GM12878 (cell line): ENCODE results near the gene TMEM176A. TPM values are rescaled to one million over a fixed set of nuclear protein-coding genes. Genes with fewer than 3 reads are reported as not detected.

Source experiments
- ATAC-seq: fragments of 200-7000 bp; cut with Tn5 transposase; 3 replicates; pipeline ENCODE4 v1.9.1; 2020; ENCODE audit warnings: mild to moderate bottlenecking, moderate library complexity
- BruUV-seq: library from RNA; stranded (reverse); fragments of 400-500 nt; replicated peaks from 2 replicates; lab custom pipeline; 2021; lab: Mats Ljungman, UMichigan
- CTCF ChIA-PET: fragments of 300-600 bp; sonication (Branson Sonifier 250); formaldehyde crosslinking; extraction: SDS; loops from one replicate; lab custom pipeline; 2021; ENCODE audit warnings: inconsistent platforms; lab: Yijun Ruan, JAX
- POLR2A ChIA-PET: fragments of 350-600 bp; formaldehyde crosslinking; extraction: SDS; loops from one replicate; lab custom pipeline; 2021; ENCODE audit warnings: inconsistent platforms; lab: Charles Lee
- RAD21 ChIA-PET: fragments of 300-600 bp; sonication (Branson Sonifier 250); formaldehyde crosslinking; loops from one replicate; lab custom pipeline; 2023; ENCODE audit warnings: antibody characterized with exemption; ENCODE audit not compliant: unreplicated experiment; lab: Charles Lee
- SMC1A ChIA-PET: fragments of 300-600 bp; sonication (Branson Sonifier 250); formaldehyde crosslinking; loops from one replicate; lab custom pipeline; 2023; ENCODE audit not compliant: unreplicated experiment, uncharacterized antibody; lab: Charles Lee
- DNase-seq: peaks from one replicate; pipeline ENCODE4 v3.0.0-alpha.2; 2011; ENCODE audit warnings: low read depth, low spot score
- FAIRE-seq: peaks from 3 replicates; lab custom pipeline; 2011; peaks lifted over from hg19 to GRCh38; lab: Jason Lieb, UNC
- H2AFZ ChIP-seq: 2 replicates; pipeline ENCODE4 v1.6.0; 2011; ENCODE audit warnings: low read depth, low read length, control low read depth; ENCODE audit not compliant: control insufficient read depth
- H3K27ac ChIP-seq: 2 replicates; pipeline ENCODE4 v1.5.1; 2011; ENCODE audit warnings: control low read depth; ENCODE audit not compliant: control insufficient read depth, insufficient read depth
- H3K27me3 ChIP-seq, 2 experiments: replicated peaks in 1 of 2; 2 replicates each; pipeline versions ENCODE4 v1.6.0 to v1.6.1; 2011; ENCODE audit warnings: low read length in 1 of 2; ENCODE audit not compliant: control insufficient read depth in 2 of 2, insufficient read depth in 2 of 2
- H3K36me3 ChIP-seq, 2 experiments: 2 replicates each; pipeline ENCODE4 v1.5.1; 2011; ENCODE audit warnings: low read length in 1 of 2; ENCODE audit not compliant: control insufficient read depth in 2 of 2, insufficient read depth in 2 of 2
- H3K4me1 ChIP-seq: 2 replicates; pipeline ENCODE4 v1.6.1; 2011; ENCODE audit warnings: mild to moderate bottlenecking, low read length, moderate library complexity, mixed read lengths; ENCODE audit not compliant: control insufficient read depth, insufficient read depth
- H3K4me2 ChIP-seq: 2 replicates; pipeline ENCODE4 v1.6.0; 2011; ENCODE audit warnings: control low read depth; ENCODE audit not compliant: control insufficient read depth, insufficient read depth
- H3K4me3 ChIP-seq: fragments of 200-600 bp; sonication (generic); 2 replicates; pipeline ENCODE4 v1.5.1; 2016
- H3K79me2 ChIP-seq: 2 replicates; pipeline ENCODE4 v1.6.0; 2011; ENCODE audit warnings: low read length; ENCODE audit not compliant: control insufficient read depth, insufficient read depth
- H3K9ac ChIP-seq: 2 replicates; pipeline ENCODE4 v1.8.0; 2011; ENCODE audit warnings: low read length, control low read depth, mixed read lengths; ENCODE audit not compliant: control insufficient read depth, insufficient read depth
- H3K9me3 ChIP-seq: replicated peaks from 3 replicates; pipeline ENCODE4 v1.5.1; 2011; ENCODE audit warnings: mild to moderate bottlenecking, low read length; ENCODE audit not compliant: control insufficient read depth, insufficient read depth
- H4K20me1 ChIP-seq: 2 replicates; pipeline ENCODE4 v1.6.0; 2011; ENCODE audit not compliant: control insufficient read depth, insufficient read depth
- FOXM1 ChIP-seq: IDR thresholded peaks from 2 replicates; pipeline ENCODE4 v1.6.1; 2012; ENCODE audit warnings: low read depth, mild to moderate bottlenecking, inconsistent platforms, low read length, moderate library complexity
- JUNB ChIP-seq: IDR thresholded peaks from 2 replicates; pipeline ENCODE4 v1.6.1; 2016; ENCODE audit warnings: antibody characterized with exemption, mild to moderate bottlenecking
- KDM1A ChIP-seq: fragments of 200-600 bp; sonication (generic); IDR thresholded peaks from 2 replicates; pipeline ENCODE4 v1.6.1; 2016; ENCODE audit warnings: borderline replicate concordance
- PAX5 ChIP-seq: IDR thresholded peaks from 2 replicates; pipeline ENCODE4 v1.6.1; 2011; ENCODE audit warnings: low read depth, low read length, borderline replicate concordance
- PBX3 ChIP-seq: IDR thresholded peaks from 2 replicates; pipeline ENCODE4 v1.6.1; 2011; ENCODE audit warnings: mild to moderate bottlenecking, low read depth, low read length, moderate library complexity; ENCODE audit not compliant: insufficient replicate concordance
- PKNOX1 ChIP-seq: fragments of 450-650 bp; IDR thresholded peaks from 2 replicates; pipeline ENCODE4 v1.6.1; 2016; ENCODE audit warnings: mild to moderate bottlenecking
- SMAD5 ChIP-seq: IDR thresholded peaks from 2 replicates; pipeline ENCODE4 v1.6.1; 2016; ENCODE audit warnings: antibody characterized with exemption, low read depth
- STAT3 ChIP-seq: IDR thresholded peaks from 2 replicates; pipeline ENCODE4 v1.6.1; 2011; ENCODE audit warnings: low read depth, low read length, improper control_type of control experiment
- TARDBP ChIP-seq: IDR thresholded peaks from 2 replicates; pipeline ENCODE4 v1.6.1; 2016; ENCODE audit warnings: borderline replicate concordance
- ZBTB4 ChIP-seq: fragments of 450-650 bp; formaldehyde crosslinking; IDR thresholded peaks from 2 replicates; pipeline ENCODE4 v1.4.0; 2022; ENCODE audit warnings: mild to moderate bottlenecking, moderate library complexity
- WGBS: methylation state at CpG from one replicate; pipeline ENCODE4 v1.1.6; 2016; ENCODE audit warnings: low lambda C conversion rate; ENCODE audit not compliant: insufficient replicate concordance, insufficient coverage; ENCODE audit errors: missing lambda C conversion rate; 5-methylcytosine and 5-hydroxymethylcytosine counted together
- in situ Hi-C: fragments of 300-500 bp; cut with MboI; formaldehyde crosslinking; loops from 9 replicates; pipeline ENCODE4 v1.14.3; 2018; ENCODE audit warnings: mixed read lengths
- intact Hi-C: fragments of 100-400 bp; cut with micrococcal nuclease; formaldehyde crosslinking; loops from one replicate; pipeline ENCODE4 v1.14.2; 2022; ENCODE audit not compliant: unreplicated experiment
- polyA plus RNA-seq, 11 experiments: library from polyadenylated mRNA; depleted of rRNA in 4 of 11; unstranded in 6 of 11; stranded (reverse) in 5 of 11; fragments of >200 nt; fragmentation: Nextera tagmentation in 4 of 11; fragmentation: Illumina TruSeq in 1 of 11; extraction: Ambion mirVana in 4 of 11; extraction: Trizol in 1 of 11; gene quantifications; 1 replicate in 1 of 11; 2 replicates in 10 of 11; pipeline versions ENCODE4 v1.2.1 to v1.2.3, GENCODE V29; 2011 to 2016; ENCODE audit warnings: inconsistent platforms in 2 of 11, missing spikeins in 2 of 11, low read depth in 1 of 11
- total RNA-seq, 4 experiments: library from RNA; depleted of rRNA in 3 of 4; stranded (reverse); fragments of >200 nt in 3 of 4; fragmentation: Illumina TruSeq in 1 of 4; extraction: Trizol in 1 of 4; gene quantifications; 2 replicates each; pipeline versions ENCODE4 v1.2.1 to v1.2.3, GENCODE V29; 2013 to 2021
- TF ChIP-seq, protein P1 (sequence below): fragments of 450-650 bp; formaldehyde crosslinking; IDR thresholded peaks from 2 replicates; pipeline ENCODE4 v1.4.0; 2020; ENCODE audit warnings: mild to moderate bottlenecking, moderate library complexity

The TMEM176A gene
- total and polyA plus RNA-seq, 10 of the 15 experiments (the other 5 are each of a cell fraction or from before 2014, with no cell fraction given), result not detected

DNA sequence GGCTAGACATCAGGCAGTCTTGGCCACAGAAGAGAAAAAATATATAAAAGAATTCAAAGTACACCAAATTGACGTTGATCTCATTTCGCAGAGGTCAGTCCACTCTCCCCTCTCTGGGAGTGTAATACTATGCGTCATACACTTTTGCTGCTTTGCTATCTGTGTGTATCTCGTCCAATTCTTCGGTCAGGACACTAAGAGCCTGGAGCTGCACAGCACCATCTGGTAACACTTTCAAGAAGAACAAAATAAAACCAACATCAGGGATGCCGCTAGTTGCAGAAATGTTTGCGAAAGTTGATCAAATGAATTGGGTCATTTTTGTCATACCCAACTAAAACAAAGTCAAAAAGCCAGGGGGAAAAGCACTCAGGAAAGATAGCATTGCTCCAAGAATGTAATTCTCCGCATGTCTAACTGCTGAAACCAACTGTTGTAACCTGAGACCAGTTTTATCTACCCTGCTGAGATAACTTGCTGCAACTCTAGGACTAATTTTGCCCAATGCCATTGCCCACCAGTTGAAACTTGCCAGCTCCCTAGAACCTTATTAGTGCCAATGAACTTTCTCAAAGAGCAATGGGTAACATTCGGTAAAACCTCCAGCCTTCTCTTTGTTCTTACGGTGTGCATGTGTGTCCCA, 23.0 kb downstream of the TMEM176A start (continued):
- TF ChIP-seq STAT3, result no peak
- no peak for TF ChIP-seq KDM1A
- TF ChIP-seq, protein P1, sequence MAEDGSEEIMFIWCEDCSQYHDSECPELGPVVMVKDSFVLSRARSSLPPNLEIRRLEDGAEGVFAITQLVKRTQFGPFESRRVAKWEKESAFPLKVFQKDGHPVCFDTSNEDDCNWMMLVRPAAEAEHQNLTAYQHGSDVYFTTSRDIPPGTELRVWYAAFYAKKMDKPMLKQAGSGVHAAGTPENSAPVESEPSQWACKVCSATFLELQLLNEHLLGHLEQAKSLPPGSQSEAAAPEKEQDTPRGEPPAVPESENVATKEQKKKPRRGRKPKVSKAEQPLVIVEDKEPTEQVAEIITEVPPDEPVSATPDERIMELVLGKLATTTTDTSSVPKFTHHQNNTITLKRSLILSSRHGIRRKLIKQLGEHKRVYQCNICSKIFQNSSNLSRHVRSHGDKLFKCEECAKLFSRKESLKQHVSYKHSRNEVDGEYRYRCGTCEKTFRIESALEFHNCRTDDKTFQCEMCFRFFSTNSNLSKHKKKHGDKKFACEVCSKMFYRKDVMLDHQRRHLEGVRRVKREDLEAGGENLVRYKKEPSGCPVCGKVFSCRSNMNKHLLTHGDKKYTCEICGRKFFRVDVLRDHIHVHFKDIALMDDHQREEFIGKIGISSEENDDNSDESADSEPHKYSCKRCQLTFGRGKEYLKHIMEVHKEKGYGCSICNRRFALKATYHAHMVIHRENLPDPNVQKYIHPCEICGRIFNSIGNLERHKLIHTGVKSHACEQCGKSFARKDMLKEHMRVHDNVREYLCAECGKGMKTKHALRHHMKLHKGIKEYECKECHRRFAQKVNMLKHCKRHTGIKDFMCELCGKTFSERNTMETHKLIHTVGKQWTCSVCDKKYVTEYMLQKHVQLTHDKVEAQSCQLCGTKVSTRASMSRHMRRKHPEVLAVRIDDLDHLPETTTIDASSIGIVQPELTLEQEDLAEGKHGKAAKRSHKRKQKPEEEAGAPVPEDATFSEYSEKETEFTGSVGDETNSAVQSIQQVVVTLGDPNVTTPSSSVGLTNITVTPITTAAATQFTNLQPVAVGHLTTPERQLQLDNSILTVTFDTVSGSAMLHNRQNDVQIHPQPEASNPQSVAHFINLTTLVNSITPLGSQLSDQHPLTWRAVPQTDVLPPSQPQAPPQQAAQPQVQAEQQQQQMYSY (CRISPR knock-in tag), result no peak
- no peak for TF ChIP-seq FOXM1
- no peak for TF ChIP-seq SMAD5
- TF ChIP-seq PAX5, result no peak

DNA sequence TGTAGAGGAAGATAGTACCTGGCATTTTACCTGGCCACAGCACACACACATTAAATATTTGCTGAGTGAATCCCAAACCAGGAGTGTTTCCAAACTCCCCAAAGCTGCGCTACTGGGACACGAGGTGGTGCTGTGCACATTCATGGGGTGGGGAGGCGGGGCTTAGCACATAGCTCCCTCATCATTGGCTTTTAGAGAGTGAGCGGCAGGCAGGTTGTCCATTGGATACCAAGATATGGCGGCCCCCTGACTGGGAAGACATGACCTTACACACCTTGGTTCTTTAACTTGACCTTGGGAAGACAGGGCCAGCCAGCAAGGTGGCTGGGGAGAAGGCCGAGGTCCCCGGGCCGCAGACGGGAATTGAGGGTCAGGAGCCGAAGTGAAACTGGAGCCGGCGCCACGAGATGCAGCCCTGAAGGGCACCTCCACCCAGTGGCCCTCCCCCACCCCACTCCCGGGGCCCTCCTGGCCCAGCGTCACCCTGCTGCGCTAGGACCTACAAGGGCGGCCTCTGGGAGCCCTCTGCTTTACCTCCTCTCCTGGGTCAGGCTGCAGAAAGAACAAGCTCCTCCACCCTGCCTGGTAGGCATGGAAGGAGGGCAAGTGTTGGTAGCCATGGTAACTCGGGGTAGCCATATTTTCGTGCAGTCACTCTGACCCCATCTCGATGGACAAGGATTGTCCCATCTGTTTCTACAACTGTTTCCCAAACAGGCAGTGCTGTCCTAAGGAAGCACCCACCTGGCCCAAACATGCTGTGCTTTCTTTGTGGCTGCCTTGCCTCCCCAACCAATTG, 24.0 kb downstream of the TMEM176A start:
- no peak for FAIRE-seq
- SMC1A ChIA-PET, result interaction anchor here (0.7 to 1.1 kb wide), 2 partner anchors 9 to 10 kb away, joined by 3 read pairs; no protein-coding TSS in a partner anchor
- Histone ChIP-seq H3K27ac (no peak overlapping the region), H2AFZ (no peak overlapping the region), H4K20me1 (no peaks in the 10 kb centered on the region), H3K36me3 (no peaks in the 10 kb centered on the region), H3K9me3 (no peaks in the 10 kb centered on the region; the same call in 2 of the 3 replicates), H3K9ac (no peak overlapping the region), H3K27me3 (peaks cover 0 to 2% of the 10 kb centered on the region in 2 experiments; a peak in 2 of 4 replicates), H3K4me1 (no peaks in the 10 kb centered on the region), H3K79me2 (no peaks in the 10 kb centered on the region), H3K4me2 (no peak overlapping the region), H3K4me3 (no peak overlapping the region)
- RAD21 ChIA-PET, result no interaction called here
- BruUV-seq, result no TSS peak
- in situ Hi-C loops, result no loop called here
- CTCF ChIA-PET, result interaction anchor here (0.7 kb wide), 1 partner anchor 20 kb away, joined by 3 read pairs; no protein-coding TSS in a partner anchor
- POLR2A ChIA-PET, result no interaction called here
- DNase-seq, result no peak
- intact Hi-C loops, result no loop called here
- 43% methylated on average over 16 of the region's 20 CpGs for WGBS
- no peak for ATAC-seq
- no peak for TF ChIP-seq JUNB
- no peak for TF ChIP-seq TARDBP
- peak; percentile 60 for TF ChIP-seq PBX3
- no peak for TF ChIP-seq ZBTB4 (CRISPR knock-in tag)
- TF ChIP-seq PKNOX1, result peak; percentile 81
